Suppressor macrophage (primary cell): Measurements from ENCODE around the gene GFRA3.
"Not testable (repeated sequence)": the region's sequence is repeated elsewhere in the genome, so short reads cannot be mapped to it uniquely, and the experiment has no call there.

Experiments used
- DNase-seq, 4 experiments: peaks; one replicate each; pipeline ENCODE4 v3.0.0-alpha.2; 2020 to 2022
- total RNA-seq, 17 experiments: gene quantifications; one replicate each; lab custom pipeline; 2026; ENCODE audit warnings: mixed read lengths in 6 of 17, inconsistent platforms in 3 of 17; lab: John Stamatoyannopoulos, UW

Gene GFRA3
- 0 to 1.4 (median 0) reads per million in 17 experiments for total RNA-seq

GRCh38 chr5:138274189-138274853 is at the start of gene GFRA3:
GFRA3 (minus strand) TSS chr5:138274621; CDS start chr5:138274424, 197 bp downstream.
- DNase-seq: peak in 3 of 4 experiments; percentile 17 to 49 (median 19)

GRCh38 chr5:138318211-138318610 is 43.8 kb upstream of the GFRA3 start:
- not testable (repeated sequence) for DNase-seq

- DNase-seq: no peak
Measured at GRCh38 chr5:138316355-138316754, 41.9 kb upstream of the GFRA3 start.

- no peak for DNase-seq
Measured at GRCh38 chr5:138315751-138316278, 41.4 kb upstream of the GFRA3 start.

- peak in 1 of 4 experiments; percentile 3 for DNase-seq
Measured at GRCh38 chr5:138305797-138306196, 31.4 kb upstream of the GFRA3 start.

GRCh38 chr5:138303372-138303771 is 29.0 kb upstream of the GFRA3 start:
- DNase-seq: no peak

- DNase-seq: no peak
Measured at GRCh38 chr5:138289296-138289695, 14.9 kb upstream of the GFRA3 start.

GRCh38 chr5:138287246-138287645 is 12.8 kb upstream of the GFRA3 start:
- DNase-seq: peak; percentile 47 to 73 (median 58)

- peak; percentile 39 to 62 (median 58) for DNase-seq
Measured at GRCh38 chr5:138282920-138283742, 8.7 kb upstream of the GFRA3 start.

- DNase-seq: no peak
Measured at GRCh38 chr5:138280915-138281314, 6.5 kb upstream of the GFRA3 start.

- no peak for DNase-seq
Measured at GRCh38 chr5:138276402-138277054, 2.1 kb upstream of the GFRA3 start.

- no peak for DNase-seq
Measured at GRCh38 chr5:138275895-138276294, 1.5 kb upstream of the GFRA3 start.

- DNase-seq: no peak
Measured at GRCh38 chr5:138275379-138275782, 960 bp upstream of the GFRA3 start.

GRCh38 chr5:138273834-138274188 is 610 bp downstream of the GFRA3 start:
- no peak for DNase-seq

- no peak for DNase-seq
Measured at GRCh38 chr5:138272681-138273080, 1.7 kb downstream of the GFRA3 start.

- no peak for DNase-seq
Measured at GRCh38 chr5:138271281-138271680, 3.1 kb downstream of the GFRA3 start.

GRCh38 chr5:138264183-138264582 is 10.2 kb downstream of the GFRA3 start:
- no peak for DNase-seq

GRCh38 chr5:138263581-138263980 is 10.8 kb downstream of the GFRA3 start:
- DNase-seq: no peak

- DNase-seq: no peak
Measured at GRCh38 chr5:138258704-138259292, 15.6 kb downstream of the GFRA3 start.

GRCh38 chr5:138257583-138257982 is 16.8 kb downstream of the GFRA3 start:
- no peak for DNase-seq

- DNase-seq: no peak
Measured at GRCh38 chr5:138252944-138253343, 21.5 kb downstream of the GFRA3 start.

- DNase-seq: not testable (repeated sequence)
Measured at GRCh38 chr5:138247800-138248199, 26.6 kb downstream of the GFRA3 start.

- no peak for DNase-seq
Measured at GRCh38 chr5:138246822-138247221, 27.6 kb downstream of the GFRA3 start.
